Stimulated activated CD4-positive, alpha-beta T cell treated with anti-CD3 and anti-CD28 coated beads, Interleukin-1b, Interleukin-23, amount 100 ng/mL, for 24 hours (primary cell): ENCODE results near the gene C3orf20.
"Not testable (repeated sequence)": the region's sequence is repeated elsewhere in the genome, so short reads cannot be mapped to it uniquely, and the experiment has no call there.

Experiments
- DNase-seq, 4 experiments: peaks; one replicate each; pipeline ENCODE4 v3.0.0-alpha.2; 2020; ENCODE audit warnings: low read depth in 4 of 4, low spot score in 1 of 4

C3orf20 gene

GRCh38 chr3:14649466-14649865 lies 25.5 kb upstream of the C3orf20 start:
- no peak for DNase-seq

GRCh38 chr3:14650193-14650592 lies 24.7 kb upstream of the C3orf20 start:
- DNase-seq, result no peak

- peak; percentile 84 to 87 (median 85) for DNase-seq
These were observed 23.3 kb upstream of the C3orf20 start, which contains the start of gene CCDC174 for GRCh38 chr3:14651440-14652251. Gene CCDC174 (plus strand): TSS chr3:14651762. CDS start chr3:14651837, 75 bp downstream.

- not testable (repeated sequence) for DNase-seq
These were observed 22.5 kb upstream of the C3orf20 start for GRCh38 chr3:14652360-14652907.

- DNase-seq, result no peak
These were observed 17.4 kb upstream of the C3orf20 start for GRCh38 chr3:14657579-14657978.

- no peak for DNase-seq
These were observed 16.0 kb upstream of the C3orf20 start for GRCh38 chr3:14658978-14659377.

- no peak for DNase-seq
These were observed 14.0 kb upstream of the C3orf20 start for GRCh38 chr3:14660942-14661341.

- no peak for DNase-seq
These were observed 11.4 kb upstream of the C3orf20 start for GRCh38 chr3:14663396-14664135.

- no peak for DNase-seq
These were observed 10.8 kb upstream of the C3orf20 start for GRCh38 chr3:14664170-14664569.

GRCh38 chr3:14672588-14672987 lies 2.4 kb upstream of the C3orf20 start:
- DNase-seq, result no peak

GRCh38 chr3:14676881-14677280 lies 1.9 kb downstream of the C3orf20 start:
- no peak for DNase-seq

GRCh38 chr3:14678015-14678503 lies 3.1 kb downstream of the C3orf20 start:
- DNase-seq, result no peak

- DNase-seq, result no peak
These were observed 5.2 kb downstream of the C3orf20 start for GRCh38 chr3:14680115-14680514.

GRCh38 chr3:14680716-14681115 lies 5.8 kb downstream of the C3orf20 start:
- no peak for DNase-seq

GRCh38 chr3:14684447-14684846 lies 9.5 kb downstream of the C3orf20 start:
- DNase-seq, result no peak

GRCh38 chr3:14685179-14685578 lies 10.2 kb downstream of the C3orf20 start:
- DNase-seq, result no peak

- no peak for DNase-seq
These were observed 12.4 kb downstream of the C3orf20 start for GRCh38 chr3:14687360-14687759.

- no peak for DNase-seq
These were observed 13.6 kb downstream of the C3orf20 start for GRCh38 chr3:14688525-14688924.

- DNase-seq, result no peak
These were observed 14.5 kb downstream of the C3orf20 start for GRCh38 chr3:14689247-14689980.

GRCh38 chr3:14691239-14691638 lies 16.3 kb downstream of the C3orf20 start:
- no peak for DNase-seq

- no peak for DNase-seq
These were observed 16.8 kb downstream of the C3orf20 start for GRCh38 chr3:14691719-14692118.
